Kidney capillary endothelial cell (primary cell): ENCODE results near the gene CARD19.
"Not testable (repeated sequence)": the region's sequence is repeated elsewhere in the genome, so short reads cannot be mapped to it uniquely, and the experiment has no call there.

Experiments
- DNase-seq: peaks from one replicate; pipeline ENCODE4 v3.0.0-alpha.2; 2018; ENCODE audit warnings: low spot score

CARD19 gene

DNA sequence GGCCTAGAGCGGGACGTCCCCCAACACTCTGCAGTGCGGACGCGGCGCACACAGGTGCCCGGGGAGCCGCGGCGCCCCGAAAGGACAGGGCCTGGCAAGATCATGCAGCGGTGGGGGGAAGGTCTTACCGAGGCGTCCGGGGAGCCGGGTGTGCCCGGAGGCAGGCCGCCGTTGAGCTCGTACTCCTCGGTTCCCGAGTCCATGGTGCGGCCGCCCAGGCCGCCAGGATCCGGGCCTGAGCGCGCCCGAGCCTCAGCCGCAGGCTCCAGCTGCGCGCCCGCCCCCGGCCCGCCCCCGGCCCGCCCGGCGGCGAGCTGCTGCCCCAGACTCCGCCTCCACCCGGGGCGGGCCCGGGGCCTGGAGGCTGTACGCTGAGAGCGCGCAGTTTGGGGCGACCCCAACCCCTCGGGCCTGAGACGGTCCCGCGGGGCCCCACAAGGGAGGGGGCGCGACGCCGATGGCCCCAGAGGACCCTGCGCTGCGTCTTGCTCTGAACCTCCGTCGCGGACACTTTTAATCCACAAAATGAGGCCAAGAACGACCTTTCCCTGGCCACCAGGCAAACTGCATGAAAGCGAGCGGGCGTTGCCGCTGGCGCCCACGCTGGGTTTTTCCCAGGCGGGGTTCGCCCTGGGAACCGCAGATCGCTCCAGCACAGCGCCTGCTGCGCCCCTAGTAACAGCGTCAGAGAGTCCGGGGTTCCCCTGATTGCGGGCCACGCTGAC is 38.2 kb downstream of the CARD19 start, which contains the start of gene NINJ1:
NINJ1 (minus strand) TSS at position 237 of the 725 bp plus-strand sequence; CDS start at position 203, 34 bp downstream.
- DNase-seq = peak; percentile 58

DNA sequence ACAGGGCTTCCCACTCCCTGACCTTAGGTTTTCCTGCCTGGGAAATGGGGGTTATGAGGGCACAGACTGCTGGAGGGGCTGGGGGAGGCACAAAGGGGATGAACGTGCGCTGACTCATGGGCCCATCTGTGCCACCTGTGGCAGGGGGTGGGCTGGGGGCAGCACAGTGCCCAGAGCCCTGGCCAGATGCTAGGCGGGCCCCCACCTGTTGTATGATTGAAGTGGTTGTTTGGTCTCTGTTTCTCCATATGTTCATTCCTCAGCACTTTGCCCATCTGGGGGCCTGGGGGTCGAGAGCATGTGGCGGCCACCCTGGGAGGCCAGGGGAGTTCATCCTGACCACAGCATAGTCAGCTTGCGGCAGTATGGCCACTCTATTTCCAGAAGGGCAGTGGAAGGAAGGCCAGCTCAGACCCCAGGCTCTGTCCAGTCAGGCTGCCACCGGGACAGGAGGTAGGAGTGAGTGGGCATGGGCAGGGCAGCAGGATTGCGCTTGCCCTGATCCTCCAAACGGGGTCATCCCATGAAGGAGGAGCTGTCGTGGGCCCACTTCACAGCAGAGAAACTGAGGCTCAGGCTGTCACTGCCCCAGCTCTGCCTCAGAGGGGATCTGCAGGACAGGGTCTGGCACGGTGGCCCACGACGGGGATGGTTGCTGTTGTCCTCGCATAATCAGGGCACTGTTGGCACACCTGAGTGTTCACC is 38.9 kb downstream of the CARD19 start:
- no peak for DNase-seq

DNA sequence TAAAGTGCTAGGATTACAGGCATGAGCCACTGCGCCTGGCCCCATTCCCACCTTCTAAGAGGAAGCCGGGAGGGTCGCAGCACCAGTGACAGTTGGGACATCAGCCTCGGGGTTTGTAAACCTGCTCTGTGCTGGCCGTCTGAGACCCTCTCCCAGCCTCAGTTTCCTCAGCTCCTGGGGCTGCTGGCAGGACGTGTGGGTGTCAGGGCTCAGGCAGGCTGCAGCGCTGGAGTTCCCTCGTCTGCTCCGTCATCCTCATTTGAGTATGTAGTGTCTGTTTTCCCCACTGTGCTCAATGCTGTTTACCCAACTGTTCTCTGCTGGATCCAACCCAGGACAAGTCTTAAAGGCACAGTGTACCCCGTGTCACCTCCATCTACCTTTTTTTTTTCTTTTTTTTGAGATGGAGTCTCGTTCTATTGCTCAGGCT is 40.0 kb downstream of the CARD19 start:
- no peak for DNase-seq

DNA sequence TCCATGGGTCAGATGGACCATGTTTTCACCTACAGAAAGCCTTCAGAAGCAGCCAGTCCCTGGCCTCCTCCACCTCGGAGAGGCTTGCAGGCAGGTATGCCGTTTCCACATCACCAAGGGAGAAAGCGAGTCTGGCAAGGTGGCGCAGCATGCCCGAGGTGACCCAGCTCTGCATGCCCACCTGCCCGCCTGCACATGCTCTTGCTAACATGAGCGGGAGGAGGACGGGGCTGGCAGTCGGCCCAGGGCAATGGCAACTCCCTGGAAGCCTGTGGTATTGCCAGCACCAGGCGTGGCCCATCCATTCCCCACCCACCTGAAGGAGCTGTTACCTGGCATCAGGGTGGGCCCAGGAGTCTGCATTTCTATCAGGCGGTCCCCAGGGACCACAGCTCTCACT is 41.3 kb downstream of the CARD19 start:
- DNase-seq = no peak

DNA sequence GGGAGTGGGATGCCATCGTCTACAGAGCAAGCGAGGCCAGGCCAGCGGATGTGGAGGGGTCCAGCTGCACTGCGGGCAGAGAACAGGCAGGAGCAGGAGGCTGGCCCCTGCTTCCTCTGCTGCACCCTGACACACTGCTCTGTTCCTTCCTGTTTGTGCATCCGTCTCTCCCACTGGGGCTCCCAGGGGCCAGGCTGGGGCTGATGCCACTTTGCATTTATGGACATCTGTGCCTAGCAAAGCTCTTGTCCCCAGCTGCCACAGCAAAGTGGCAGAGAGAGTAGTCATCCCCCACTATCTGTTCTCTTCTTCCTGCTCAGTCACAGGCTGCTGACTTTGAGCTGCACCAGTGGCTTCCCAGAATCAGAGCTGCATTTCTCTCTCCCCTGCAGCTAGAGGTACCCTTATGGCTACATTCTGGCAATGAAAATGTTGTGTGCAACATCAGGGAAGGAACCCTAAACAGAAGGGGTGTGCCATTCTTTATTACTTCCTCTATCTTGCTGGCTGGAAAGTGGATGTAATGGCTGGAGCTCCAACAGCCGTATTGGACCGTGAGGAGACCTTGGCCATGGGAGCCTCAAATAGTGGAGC is 42.3 kb downstream of the CARD19 start:
- no peak for DNase-seq

DNA sequence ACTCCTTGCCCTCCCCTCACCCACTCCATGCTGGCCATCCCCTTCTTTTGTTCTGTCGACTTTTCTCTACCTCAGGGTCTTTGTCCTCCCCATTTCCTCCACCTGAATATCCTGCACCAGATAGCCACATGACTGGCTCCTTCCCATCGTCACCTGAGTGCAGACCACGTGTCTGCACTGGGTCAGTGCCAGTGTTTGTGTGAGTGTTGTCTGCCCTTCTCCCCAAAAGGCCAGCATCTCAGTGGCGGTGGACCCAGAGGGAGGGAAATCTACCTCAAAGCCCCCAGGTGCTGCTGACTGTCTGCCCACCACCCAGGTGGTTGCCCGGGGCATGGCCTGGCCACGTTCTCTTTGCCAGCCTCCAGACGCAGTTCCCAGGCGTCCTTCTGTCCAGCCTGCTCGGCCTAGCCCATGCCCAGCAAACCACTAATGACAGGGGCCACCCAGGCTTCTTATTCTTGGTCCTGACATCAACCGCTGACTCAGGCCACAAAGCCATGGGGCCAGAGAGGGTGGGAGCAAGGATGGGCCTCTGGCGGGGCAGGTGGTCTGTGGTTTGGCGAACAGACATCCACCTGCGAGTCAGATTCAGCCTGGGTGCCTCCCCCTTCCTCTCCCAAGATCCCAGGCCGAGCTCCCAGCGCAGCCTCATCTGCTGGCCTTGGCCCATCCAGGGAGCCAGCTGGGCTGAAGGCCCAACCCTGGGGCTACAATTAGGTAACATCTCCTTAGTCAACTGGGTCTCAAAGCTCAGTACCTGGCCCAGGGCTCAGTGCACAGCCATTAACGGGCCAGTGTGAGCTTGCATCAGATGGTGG is 43.6 kb downstream of the CARD19 start:
- DNase-seq = no peak

DNA sequence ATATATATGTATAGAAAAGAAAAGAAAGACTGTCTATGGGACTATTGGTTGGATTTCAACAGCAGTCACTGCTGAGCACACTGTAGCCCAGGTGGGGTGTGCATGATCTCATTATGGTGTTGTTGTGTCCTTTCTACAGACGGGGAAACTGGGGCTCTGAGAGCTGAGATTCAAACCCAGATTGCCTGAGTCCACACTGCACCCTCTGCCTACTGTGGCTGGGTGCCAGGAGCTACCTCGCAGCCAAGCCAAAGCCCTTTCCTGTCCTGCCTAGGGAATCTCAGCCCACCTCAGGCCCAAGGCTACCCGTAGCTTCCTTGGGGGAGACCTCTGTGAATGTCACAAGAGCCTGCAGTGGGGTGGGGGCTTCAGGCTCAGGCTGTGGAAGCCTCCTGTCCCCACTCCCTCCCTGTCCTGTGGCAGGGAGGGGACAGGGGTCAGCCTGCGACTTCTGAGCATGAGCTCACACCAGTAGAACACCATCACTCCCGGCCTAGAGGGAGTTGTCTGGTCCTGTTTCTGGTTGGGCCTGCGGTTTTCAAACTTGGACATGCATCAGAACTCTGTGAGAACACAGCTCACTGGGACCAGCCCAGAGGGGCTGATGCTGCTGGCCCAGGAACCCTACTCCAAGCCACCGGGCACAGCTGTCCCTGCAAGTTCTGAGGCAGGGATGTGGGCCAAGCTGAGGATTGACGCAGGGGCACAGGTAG is 45.9 kb downstream of the CARD19 start:
- no peak for DNase-seq

DNA sequence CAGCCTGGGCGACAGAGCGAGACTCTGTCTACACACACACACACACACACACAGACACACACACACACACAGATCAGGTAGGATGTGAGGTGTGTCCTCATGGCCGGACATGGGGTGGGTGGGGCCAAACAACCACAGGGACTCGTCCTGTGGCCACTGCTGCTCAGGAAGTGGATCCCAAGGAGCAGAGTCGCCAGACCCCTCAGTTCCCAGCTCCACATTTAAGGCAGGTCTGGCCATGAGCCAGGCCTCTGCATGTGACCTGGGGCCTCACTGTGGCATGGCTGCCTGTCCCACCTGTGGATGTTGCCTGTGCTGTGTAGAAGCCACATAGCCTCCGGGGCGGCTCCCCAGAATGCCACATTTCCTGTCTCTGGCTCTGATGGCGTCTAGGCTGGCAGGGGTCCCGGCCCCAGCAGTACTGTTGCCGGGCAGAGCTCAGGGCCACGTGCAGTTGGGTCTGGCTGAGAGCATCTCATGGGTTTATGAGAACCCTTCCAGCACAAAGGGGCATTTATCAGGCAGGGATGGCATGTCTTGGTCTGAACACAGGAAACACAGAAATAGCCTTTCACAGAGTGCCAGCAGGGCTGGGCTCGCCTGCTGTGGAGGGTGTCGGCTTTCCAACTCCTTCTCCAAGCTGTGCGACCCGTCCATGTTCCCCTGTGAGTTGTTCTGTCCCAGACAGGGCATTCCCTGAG is 48.0 kb downstream of the CARD19 start:
- no peak for DNase-seq

DNA sequence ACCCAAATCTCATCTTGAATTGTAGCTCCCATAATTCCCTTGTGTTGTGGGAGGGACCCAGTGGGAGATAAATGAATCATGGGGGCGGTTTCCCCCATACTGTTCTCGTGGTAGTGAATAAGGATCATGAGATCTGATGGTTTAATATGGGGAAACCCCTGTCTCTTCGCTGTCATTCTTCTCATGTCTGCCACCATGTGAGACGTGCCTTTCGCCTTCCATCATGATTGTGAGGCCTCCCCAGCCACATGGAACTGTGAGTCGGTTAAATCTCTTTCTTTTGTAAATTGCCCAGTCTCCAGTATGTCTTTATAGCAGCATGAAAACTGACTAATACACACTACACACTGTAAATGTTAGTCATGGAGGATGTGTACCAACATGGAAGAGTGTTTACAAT is 50.7 kb downstream of the CARD19 start:
- DNase-seq = not testable (repeated sequence)

DNA sequence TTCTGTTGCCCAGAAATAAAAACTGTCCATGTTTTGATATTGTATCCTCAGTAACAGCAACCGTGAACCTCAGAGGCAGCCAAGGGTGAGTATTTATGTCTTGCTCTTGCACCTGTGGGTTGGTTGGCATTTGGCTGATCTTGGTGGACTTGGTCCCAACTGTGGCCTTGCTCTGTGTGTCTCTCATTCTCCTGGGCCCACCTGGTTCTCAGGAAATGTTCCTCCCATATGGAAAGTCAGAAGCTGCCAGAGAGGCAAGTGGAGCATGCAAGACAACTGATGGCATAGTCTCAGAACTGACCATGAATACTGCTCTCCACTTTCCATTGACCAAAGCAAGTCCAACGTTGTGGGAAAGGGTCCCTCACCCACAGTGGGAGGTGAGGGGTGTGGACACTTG is 51.6 kb downstream of the CARD19 start:
- DNase-seq = no peak

DNA sequence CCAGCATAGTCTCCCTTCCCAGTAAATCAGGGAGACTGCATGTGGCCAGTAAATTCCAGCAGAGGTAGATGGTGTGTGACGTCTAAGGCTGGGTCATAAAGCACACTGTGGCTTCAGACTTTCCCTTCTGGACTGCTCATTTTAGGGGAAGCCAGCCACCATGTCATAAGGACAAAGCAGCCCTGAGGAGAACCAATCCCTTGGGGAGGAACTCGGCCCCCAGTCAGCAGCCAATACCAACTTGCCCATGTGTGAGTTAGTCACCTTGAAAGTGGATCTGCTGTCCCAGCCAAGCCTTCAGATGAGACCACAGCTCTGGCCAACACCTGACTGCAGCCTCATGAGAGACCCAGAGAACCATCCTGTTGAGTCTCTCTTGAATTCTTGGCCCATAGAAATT is 52.7 kb downstream of the CARD19 start:
- DNase-seq = no peak

DNA sequence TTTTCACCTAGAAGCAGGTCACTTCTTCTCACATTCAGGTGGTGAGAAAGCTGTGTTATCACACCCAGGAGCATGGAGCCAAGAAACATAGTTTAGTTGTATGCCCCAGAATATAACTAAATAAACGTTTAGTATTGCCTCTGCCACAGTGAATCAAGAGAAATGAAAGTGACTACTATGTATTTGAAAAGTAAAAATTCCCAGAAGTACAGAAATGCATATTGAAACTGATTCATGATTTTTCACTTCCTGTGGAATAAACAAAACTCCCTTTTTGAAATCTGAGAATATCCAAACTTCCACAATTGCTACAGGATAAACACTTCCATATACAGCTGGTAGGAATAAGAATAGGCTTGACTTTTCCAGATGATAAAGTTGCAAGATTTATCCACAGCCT is 53.3 kb downstream of the CARD19 start:
- no peak for DNase-seq

DNA sequence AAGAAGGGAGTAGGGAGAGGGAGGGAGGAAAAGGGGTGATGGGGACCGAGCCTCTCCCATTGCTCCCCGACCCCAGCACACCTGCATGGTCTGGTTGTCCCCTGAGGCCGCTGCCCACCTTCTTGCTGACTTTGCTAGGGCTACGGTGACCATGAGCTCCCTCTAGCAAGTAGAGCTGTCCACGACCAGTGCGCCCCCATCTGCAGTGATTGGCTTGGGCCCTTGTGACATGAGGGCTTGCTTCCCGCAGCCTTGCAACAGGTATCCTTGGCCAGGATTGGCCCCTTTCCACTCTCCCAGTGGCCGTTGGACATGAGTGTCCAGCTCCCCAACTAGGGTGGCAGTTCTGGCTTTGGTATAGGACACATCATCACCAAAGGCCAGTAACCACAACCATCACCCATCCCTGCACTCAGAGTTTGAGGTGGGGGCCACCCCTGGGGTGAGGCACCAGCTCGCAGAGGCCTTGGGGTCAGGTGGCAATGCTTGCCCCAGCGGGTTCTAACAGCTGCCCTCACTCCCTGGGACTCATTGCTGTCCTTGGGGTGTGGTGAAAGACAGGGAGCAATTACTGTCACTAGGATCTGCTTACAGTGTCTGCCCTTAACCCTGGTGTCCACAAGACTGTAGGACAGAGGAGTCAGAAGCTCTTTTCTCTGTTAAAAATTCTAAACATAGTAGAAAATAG is 55.2 kb downstream of the CARD19 start:
- no peak for DNase-seq

DNA sequence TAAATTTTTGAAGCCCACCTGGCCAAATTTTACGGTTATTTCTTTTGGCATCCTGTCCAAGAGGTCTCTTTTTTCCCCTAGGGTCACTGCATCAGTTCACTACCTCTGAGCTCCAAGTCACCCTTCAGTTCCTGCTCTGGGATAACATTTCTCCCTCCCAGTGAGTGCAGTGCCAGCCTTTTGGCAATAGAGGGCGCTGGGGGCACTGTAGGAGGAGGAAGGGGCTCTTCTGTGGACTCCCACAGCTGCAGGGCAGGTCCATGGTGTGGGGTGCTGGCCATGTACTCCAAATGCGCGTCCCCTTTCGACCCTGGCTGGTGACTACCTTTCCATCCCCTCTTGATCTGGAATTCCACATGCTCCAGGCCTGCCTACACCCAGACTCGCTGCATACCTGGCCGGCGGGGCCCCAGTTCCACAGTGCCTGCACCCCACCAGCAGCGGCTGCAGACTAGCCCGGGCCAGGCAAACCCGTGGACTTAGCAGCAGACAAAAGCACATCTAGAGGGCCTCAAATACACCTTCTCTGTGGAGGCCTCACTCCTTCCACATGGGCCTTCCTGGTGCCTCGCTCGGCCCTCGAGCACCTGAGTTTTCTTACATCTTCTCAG is 58.4 kb downstream of the CARD19 start:
- no peak for DNase-seq

DNA sequence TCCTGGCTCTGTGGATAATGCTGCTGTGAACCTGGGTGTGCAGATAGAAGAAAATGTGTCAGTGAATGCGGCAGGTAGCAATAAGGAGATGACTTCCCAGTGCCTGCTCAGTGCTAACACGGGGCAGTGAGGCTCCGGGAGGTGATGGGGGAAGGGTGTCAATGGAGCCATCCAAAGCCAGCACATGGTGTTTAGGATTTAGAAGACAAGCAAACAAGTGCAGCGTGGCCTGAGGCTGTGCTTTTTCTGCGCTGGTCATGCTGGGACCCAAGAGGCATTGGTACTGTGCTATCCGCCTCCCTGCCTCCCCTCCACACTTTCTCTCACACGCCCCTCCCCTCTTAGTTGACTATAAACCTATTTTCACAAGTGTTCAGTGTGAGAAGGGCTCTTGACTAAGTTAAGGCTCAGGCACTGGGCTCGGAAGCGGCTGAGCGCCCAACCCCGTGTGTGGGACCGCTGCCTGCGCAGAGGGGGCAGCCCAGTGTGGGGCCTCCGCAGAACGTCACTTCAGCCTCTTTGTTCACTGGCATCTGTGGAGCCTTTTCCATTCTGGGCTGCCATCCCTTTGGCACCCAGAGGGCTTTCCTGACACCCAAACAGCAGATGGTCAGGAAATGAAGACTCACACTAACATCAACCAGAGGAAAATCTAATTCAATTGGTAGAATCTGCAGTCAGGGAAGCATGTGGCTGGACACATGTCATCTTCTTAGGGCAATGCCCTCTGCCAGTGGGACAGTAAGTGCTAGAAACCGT is 59.9 kb downstream of the CARD19 start:
- DNase-seq = no peak

DNA sequence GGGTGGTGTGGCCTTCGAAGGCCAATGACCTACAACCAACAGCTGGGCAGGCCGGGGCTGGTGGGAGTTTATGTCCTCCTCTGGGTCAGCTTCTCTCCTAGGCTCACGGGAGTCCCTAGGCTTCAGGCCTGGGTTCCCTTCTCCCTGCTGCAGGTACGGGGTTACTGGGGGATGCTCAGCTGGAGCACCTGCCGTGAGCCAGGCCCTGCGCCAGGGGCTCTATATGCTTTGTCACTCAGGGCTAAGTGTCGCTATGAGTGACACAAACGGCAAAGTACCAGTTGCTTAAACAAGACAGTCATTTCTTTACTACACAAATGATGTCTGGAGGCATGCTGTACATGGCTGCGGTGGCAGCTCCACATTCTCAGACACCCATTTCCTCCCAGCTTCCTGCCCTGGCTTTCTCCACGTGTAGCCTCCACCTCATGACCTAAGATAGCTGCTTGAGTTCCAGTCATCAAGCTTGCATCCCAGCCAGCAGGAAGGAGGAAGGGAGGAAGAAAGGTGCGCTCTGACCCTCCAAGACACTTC is 60.5 kb downstream of the CARD19 start:
- peak; percentile 27 for DNase-seq

DNA sequence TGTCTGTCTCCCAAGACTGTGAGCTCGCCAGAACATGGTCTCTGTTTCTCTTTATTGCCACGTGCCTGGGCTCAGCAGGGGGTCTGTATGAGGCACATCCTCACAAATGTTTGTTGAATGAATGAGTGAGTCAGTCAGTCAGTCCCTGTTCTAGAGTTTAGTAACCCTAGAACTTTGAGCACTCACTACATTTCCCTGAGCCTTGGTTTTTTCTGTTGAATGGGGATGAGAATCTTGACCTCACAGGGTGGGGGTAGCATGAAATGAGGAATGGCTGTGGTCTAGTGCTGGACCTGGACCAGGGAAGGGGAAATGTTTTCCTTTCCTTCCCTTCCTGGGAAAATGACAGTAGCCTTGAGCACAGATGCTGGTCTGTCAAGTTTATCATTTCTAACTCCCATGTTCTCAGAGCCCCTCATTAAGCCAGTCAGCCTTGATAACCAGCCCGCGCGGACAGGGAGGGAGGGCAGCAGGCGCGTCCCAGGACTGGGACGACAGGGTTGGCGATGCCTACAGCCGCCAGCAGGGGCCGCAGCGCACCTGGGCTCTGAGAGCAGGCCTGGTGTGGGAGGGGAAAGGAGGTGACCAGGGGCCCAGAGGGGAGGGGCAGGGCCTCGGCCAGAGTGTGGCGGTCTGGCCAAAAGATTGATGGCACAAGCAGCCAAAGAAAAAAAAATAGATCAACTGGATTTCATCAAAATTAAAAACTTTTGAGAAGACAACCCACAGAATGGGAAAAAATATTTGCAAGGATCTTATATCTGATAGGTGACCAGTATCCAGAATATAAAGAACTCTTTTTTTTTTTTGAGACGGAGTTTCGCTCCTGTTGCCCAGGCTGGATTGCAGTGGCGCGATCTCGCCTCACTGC is 63.8 kb downstream of the CARD19 start:
- DNase-seq = peak; percentile 73
